Kidney tubule cell (primary cell): Measurements from ENCODE around the gene CLN6.
A peak's percentile ranks its signal among the peaks of the same experiment; 100 is the strongest.
"Not testable (repeated sequence)": the region's sequence is repeated elsewhere in the genome, so short reads cannot be mapped to it uniquely, and the experiment has no call there.

Source experiments
- DNase-seq: peaks from one replicate; pipeline ENCODE4 v3.0.0-alpha.2; 2018; ENCODE audit warnings: low spot score

Gene CLN6

GRCh38 chr15:68206711-68207151, 22.8 kb downstream of the CLN6 start:
- no peak for DNase-seq

- DNase-seq, result peak; percentile 40
Observed at GRCh38 chr15:68205954-68206539, 23.5 kb downstream of the CLN6 start.

DNA sequence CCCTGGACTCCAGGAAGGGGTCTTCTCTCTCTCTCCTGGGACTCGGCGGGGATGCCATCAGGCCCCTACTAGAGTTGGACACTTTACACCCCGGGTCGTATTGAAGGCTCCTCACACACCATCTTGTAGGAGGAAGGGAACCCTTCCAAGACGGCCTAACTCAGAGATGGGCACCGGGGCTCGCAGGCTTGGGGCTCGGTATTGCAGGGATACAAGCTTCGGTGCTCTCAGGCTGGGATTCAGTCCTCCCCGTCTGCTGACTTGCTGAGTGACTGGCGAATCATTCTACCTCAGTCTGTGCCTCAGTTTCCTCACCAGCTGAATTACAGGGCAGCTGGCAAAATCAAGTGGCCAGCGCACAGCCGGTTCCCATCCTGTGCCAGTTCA, 24.0 kb downstream of the CLN6 start:
- DNase-seq, result no peak

GRCh38 chr15:68204776-68205557, 24.6 kb downstream of the CLN6 start, which contains the start of gene CALML4:
Gene CALML4, minus strand, starts transcription at chr15:68205332. Its CDS starts 85 bp downstream, at chr15:68205247.
- DNase-seq, result peak; percentile 61

DNA sequence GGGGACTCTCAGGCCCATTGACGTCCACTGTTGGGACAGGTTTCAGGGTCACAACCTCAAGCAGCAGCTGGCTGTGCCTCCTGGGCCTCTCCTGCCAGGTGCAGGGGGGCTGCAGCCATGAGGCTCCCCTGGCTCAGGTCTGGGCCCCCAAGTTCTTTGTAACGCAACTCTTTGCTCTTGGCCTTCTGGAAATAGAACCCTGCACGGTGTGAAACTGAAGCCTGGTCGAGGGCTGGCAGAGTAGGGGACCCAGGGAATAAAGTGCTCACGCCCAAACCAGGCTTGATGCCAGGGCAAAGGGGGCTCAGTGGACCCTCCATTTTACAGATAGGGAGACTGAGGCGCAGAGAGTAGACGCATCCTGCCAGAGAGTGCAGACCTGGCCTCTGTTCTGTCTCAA, 25.2 kb downstream of the CLN6 start:
- DNase-seq, result no peak

DNA sequence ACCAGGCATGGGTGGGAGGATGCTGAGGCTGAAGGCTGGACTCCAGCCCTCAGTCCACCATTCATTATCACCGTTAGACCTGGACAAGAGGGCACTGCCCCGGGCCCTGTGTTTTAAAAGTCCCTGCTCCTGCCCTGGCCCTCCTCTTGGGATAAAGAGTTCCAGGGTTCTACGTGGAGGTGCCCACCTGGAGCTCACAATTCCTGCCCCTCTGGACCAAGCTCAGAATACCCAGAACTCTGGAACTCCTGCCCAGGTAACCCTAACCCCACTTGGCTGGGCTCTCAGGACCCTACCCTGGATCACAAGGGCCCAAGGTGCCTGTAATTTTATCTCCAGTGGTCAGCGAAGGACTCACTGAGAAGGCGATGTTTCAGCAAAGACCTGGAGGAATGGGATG, 25.6 kb downstream of the CLN6 start:
- DNase-seq, result no peak

DNA sequence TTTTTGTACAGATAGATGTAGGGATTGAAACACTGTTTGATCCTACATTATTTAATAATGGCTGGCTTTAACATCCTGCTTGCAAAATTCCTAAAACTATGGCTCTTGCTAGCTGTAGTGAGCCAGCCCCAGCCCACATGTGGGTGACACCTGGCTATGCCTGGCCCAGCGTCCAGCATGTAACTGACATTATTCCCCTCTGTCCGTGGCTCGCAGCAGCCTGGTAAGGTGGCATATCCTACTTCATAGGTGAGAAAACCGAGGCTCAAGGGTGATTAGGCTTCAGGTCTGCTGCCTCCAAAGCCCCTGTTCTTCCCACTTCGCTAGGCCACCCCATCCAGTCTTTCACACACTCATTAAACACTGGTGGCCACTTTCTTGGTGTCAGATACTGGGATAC, 26.0 kb downstream of the CLN6 start:
- no peak for DNase-seq

DNA sequence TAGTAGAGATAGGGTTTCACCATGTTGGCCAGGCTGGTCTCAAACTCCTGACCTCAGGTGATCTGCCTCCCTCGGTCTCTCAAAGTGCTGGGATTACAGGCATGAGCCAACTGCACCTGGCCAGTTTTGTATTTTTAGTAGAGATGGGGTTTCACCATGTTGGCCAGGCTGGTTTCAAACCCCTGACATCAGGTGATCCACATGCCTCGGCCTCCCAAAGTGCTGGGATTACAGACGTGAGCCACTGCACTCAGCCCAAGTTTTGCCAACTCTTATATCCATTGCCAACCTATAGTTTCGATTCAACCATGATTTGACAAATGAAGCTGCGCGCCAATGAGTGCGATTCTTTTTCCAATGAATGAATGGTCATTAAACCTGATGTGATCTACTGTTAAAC, 26.5 kb downstream of the CLN6 start:
- not testable (repeated sequence) for DNase-seq

- DNase-seq, result no peak
Observed at GRCh38 chr15:68201879-68202261, 27.7 kb downstream of the CLN6 start.

GRCh38 chr15:68201153-68201878, 28.2 kb downstream of the CLN6 start:
- no peak for DNase-seq

DNA sequence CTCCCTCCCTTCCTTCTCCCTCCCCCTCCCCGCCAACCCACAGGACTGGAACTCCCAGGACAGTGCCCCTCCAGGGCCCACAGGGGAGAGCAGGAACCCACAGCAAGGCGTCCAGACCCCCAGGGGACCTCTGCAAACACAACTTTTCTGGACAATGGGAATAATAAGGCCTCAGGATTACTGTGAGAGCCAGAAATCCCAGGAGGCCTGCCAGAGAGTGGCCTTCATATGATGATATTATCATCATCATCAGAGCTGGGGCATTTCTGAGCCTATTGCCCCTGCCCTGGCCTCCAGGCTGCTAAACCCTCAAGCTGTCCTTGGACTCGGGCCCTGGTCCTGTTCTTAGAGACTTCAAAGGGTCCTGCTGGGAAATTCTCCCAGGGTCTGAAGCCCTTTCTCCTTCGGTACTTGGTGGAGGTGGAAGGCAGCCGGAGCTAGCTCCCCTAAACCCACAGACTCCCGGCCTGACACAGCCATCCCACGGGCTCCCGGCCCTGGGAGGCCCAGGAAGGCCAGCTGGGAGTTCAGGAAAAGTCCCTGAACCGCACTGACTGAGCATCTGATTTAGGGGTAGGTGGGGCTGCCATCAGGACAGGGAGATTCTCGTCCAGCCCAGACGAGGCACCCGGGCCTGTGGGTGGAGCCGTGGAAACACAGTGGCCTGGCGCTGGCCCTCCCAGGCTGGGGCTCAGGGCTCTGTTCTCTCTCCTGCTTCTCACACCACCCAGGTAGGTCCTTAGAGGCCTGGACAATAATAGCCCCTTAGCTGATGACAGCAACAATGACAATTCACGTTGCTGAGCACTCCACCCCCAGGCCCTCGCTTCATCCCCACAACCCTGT, 29.3 kb downstream of the CLN6 start:
- no peak for DNase-seq

GRCh38 chr15:68199340-68199739, 30.2 kb downstream of the CLN6 start:
- DNase-seq, result no peak

DNA sequence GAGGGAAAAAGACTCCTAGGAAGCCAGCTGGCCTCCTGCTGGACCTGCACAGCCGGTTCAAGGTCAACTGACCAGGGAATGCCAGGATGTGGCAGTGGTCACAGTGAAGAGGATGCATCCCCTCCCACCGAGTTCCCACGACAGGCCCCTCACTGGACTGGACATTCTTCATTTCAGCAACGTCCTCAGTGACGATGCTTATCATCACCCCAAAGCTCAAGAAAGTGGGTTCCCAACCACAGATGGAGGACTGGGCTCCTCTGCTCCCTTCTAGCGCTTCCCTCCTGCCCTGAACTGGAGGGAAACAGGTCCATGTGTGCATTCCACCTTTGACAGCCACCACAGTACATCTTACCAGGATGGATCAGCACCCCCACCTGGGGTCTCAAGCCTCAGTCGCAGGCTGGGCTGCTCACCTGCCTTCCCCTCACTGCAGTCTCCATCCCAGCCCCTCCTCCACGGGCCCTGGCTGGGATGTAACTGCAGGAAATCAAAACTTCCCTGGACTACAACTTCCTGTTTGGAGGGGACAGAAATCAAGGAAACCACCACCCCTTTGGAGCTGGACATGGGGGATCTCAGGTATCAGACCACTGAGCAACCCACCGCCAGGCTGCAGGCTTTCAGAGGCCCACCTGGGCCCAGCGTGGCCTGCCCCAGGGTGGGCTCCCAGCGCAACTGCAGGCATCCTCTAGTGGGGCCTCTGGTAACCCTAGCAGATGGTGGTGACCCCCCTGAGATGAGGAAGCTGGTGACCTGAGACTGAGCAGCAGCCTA, 31.7 kb downstream of the CLN6 start:
- no peak for DNase-seq

- no peak for DNase-seq
Observed at GRCh38 chr15:68197170-68197492, 32.4 kb downstream of the CLN6 start.

DNA sequence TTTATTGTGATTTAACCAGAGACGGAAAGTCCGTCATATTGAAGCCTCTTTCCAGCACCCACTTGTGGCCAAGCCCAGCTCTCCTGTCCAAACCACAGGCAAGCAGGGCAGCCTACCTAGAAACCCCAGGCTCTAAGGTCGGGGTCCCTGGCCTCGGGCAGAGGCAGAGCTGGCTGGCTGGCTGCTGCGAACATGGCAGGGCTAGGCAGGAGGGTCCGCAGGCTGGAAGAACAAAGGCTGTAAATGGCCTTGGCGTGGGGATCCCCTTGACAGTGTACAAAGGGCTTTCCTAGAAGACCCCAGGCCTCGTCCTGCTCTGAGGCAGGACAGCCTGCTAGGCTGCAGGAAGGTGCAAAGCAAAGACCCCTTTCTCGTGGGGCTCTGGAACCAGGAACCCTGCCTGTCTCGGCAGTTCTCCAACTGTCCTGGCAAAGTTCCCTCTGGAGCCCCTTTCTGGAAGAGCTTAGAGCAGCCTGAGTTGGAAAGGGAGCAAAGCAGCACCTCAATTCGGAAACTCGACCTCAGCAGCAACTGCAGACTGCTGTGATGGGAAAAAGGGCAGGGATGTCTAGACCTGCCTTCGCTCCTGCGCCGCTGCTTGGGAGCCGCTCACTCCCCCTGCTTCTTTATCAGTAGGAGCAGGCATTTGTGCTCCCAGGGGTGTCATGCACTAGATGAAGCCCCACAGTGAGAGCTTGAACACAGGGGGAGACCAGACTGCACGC, 32.9 kb downstream of the CLN6 start:
- DNase-seq, result no peak

DNA sequence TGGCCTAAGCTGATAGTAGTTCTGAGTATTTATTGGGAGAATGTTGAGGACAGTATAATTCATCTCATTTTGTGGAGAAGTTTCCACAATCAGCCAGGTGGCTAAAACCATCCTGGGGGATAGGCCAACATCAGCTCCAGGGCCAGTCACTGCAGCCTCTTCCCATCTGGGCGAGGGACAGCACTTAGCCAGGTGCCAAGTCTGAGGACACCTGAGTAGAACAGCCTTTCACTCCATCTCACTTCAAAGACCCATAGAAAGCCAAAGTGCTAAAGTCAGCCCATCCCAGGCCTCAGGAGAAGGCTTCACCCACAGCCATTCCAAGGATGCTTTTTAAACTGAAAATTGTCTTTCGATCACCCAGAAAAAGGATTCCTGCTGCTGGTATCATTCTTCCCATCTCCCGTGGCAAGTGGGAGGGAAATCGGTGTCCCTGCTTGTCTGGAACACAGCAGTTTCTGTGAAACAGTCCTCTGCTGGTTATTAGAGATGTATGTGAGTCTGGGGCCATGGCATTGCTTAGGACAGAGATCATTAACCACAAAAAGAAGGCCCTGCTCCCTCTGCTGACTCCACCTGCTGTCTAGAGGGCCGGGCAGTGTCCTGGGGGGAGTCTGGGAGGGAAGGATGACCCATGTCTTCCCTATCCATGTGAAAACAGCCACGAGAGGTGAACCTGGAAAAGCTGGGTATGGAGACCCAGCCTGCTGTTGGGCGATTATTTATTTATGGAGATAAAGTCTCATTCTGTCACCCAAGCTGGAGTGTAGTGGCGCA, 34.0 kb downstream of the CLN6 start:
- no peak for DNase-seq

DNA sequence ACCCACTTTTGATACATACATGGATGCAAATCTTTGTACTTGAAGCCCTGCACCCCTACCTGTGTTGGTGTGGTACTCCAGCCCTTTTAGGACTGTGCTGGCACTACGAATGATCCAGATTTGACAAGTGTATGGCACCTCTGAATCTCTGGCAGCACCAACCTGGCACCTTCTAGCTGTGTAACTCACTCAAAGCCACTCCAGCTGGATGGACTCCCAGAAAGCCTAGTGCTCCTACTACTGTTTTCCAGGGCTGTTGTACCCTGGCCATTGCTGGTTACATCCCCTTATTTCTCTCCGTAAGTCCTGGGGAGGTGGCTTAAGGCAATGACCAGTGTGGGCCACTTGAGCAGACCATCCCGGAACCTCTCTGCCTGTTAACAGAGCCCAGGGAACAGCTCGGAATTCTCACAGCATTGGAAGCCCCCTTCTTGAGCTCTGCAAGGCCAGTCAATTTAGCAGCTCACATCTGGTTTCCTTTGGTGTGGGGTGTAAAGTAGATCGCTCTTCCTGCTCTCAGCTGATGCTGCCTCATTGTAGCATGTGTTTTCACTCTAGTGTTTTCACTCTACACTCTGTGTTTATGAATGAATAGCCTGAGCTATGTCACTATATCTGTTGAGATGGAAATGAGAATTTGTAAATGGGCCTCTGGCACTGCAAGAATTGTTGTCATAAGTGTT, 36.6 kb downstream of the CLN6 start:
- DNase-seq, result no peak

DNA sequence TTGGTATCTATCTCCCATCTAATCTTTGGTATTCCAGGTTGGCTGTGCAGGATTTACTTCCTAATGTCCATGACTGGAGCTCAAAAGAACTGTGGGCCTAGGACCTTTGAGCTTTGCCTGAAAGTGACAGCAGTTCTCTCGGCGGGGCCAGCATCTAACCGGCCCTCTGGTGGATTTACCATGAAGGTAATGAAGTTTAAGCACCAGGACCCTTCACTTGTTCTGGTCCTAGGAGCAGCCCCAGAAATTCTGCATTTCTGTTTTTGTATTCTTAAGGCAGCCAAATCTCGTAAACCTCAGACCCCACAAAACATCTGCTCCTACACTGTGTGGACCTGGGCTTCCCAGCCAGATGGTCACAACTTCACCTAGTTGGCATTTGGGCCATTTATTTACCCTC, 37.4 kb downstream of the CLN6 start:
- no peak for DNase-seq

DNA sequence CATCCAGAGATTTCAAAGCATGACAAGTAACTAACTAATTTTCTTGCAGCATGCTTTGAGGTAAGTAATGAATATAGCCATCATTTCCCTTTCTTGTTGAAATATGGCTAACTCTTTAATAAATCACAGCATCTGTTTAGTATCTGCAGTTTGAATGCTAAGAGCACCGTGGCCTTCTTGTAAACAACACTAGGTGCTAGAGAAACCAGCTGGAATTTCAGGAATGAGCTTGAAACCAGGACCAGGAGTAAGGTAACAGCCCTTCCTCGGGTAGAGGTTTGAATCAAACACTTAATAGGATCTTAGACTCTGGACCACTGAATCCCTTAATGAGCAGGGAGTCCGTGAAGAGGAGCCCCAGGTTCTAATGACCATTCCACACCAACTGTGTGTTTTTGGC, 38.0 kb downstream of the CLN6 start:
- DNase-seq, result no peak

GRCh38 chr15:68190048-68190447, 39.5 kb downstream of the CLN6 start:
- DNase-seq, result no peak
